Glomerular visceral epithelial cell (primary cell): ENCODE measurements around the gene LANCL3.
"Not testable (repeated sequence)": the region's sequence is repeated elsewhere in the genome, so short reads cannot be mapped to it uniquely, and the experiment has no call there.

Experiments used
- DNase-seq: peaks from one replicate; pipeline ENCODE4 v3.0.0-alpha.2; 2016; ENCODE audit errors: extremely low spot score

Gene LANCL3

DNA sequence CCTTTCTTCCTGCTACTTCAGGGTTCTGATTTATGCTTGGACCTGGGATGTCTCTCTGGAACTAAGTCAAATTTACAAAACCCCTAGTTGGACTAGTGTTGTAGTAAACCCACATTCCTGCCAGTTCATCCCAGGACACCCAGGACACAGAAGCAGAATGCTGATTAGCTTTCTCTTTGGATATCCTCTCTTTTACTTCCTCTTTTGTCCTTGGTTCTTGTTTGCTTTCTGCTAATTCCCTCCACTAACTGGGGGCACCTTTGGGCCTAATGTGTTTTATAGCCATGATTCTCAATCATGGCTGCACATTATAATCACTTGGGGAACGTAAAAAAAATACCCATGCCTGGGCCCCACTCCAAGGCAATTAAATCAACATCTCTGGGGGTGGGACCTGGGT lies 42.5 kb downstream of the LANCL3 start:
- DNase-seq, result no peak

DNA sequence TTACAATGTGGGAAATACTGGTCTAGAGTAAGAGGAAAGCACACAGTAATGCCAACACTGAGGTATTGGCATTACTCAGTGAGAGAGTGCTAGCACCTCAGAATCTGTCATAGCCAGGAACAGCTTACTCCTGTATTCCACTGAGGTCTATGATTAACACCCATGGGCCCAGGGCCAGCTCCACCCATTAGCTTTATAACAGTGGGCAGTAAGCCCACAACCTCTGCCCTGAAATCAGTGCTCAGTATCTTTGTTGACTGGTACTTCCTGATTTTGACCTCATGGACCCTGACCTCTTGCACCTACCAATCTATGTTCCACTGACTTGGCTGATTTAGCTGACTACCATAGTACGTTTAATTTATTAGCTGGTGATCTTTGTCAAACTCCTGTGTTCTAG lies 56.1 kb downstream of the LANCL3 start:
- DNase-seq, result no peak

DNA sequence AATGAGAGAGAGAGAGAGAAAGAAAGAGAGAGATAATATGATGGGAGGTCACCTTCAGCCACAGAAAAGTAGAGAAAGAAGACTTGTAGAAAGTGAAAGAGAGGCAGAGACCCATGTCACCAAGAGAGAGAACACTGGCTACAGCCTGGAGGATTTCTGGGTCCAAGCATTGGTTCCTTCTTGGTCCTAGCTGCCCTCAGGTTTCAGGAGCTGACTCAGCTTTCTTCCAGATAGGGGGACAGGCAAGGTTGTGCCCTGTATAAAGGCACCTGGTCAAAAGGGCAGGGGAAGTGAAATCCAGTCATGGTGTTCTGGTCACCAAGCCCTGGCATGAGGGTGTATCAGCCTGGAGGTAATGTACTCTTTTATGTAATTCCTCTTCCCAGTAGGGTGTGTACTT lies 66.6 kb downstream of the LANCL3 start:
- DNase-seq, result no peak

DNA sequence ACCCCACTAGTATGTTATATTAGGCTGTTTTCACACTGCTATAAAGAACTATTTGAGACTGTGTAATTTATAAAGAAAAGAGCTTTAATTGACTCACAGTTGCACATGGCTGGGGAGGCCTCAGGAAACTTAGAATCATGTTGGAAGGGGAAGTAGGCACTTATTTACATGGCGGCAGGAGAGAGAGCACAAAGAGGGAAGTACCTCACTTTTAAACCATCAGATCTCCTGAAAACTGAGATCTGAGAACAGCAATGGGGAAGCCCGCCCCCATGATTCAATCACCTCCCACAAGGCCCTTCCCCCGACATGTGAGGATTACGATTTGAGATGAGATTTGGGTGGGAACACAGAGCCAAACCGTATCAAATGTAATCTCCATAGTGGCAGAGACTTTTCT lies 68.7 kb downstream of the LANCL3 start:
- DNase-seq, result no peak

DNA sequence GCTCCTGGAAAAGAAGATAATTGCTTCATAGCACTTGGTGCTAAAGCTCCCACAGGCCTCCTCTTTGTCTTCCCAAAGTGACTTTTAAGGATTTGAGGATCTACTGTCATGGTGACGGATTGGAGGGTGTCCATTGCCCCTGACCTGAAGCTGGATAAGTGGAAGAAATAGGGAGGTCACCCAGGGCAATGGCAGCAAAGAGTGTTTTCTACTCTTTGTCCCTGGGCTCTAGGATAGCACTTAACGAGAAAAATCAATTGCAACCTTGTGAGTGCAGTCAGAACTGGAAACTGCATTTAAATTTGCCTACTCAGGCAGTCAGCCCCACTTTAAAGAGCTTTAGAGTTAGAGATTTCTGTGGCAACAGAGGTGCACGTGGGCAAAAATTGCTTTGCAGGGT lies 70.4 kb downstream of the LANCL3 start:
- DNase-seq, result no peak

DNA sequence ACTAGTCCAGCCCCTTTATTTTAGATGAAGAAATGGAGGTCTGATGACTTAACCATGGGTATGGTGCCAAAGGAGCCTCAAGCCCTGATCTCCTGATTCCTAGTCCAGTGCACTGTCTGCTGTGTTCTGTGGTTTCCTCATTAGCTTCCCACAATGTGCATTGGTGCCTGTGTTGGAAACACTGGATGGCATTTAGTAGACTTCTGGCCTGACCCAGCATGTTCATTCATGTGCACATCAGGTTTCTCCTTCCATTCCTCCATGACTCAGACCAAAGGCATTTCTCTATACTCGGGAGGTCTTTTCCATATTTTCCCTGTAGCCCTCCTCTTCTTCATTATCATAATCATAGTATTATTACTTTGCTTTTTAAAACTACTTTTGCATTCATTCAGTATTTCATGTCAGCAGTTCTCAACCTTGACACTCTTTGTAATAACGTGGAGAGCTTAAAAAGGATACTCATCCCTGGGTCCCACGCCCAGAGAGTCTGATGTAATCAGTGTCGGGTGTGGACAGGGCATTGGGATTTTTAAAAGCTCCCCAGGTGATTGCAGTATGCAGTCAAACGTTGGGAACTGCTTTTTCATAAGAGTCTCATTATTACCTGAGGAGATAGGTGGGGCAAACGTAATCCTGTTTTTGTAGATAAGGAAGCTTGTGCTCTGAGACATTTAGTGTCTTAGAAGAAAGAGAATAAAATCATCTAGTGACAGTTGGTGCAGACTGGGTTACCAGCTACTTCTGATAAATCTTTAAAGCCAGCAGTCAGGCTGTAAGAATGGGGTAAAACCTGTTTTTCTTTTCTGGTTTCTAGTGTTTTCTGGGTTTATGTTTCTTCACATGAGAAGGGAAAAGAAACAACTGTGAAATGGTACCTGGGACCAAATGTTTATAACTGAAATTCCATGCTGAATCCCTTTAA lies 73.2 kb downstream of the LANCL3 start:
- peak; percentile 21 for DNase-seq

DNA sequence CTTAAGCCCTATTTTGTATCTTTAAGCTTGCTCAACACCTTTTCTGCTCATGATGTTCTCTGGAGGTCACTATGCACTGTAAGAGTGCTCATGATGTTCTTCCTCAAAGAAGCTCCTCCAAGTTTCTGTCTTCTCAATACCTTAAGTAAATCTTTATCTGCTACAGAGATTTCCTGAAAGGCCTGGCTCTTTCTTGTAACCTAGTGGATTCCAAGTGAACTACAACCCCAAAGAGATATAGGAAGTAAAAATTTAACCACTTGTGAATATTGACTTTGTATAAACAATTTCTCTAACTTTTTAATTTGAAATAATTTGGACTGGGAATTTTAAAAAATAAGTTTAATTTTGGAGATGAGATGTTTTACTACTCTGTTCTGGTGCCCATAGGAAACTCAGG lies 74.8 kb downstream of the LANCL3 start:
- DNase-seq, result no peak

DNA sequence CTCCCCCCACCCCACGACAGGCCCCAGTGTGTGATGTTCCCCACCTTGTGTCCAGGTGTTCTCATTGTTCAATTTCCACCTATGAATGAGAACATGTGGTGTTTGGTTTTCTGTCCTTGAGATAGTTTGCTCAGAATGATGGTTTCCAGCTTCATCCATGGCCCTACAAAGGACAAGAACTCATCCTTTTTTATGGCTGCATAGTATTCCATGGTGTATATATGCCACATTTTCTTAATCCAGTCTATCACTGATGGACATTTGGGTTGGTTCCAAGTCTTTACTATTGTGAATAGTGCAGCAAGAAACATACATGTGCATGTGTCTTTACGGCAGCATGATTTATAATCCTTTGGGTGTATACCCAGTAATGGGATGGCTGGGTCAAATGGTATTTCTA lies 79.4 kb downstream of the LANCL3 start:
- not testable (repeated sequence) for DNase-seq

DNA sequence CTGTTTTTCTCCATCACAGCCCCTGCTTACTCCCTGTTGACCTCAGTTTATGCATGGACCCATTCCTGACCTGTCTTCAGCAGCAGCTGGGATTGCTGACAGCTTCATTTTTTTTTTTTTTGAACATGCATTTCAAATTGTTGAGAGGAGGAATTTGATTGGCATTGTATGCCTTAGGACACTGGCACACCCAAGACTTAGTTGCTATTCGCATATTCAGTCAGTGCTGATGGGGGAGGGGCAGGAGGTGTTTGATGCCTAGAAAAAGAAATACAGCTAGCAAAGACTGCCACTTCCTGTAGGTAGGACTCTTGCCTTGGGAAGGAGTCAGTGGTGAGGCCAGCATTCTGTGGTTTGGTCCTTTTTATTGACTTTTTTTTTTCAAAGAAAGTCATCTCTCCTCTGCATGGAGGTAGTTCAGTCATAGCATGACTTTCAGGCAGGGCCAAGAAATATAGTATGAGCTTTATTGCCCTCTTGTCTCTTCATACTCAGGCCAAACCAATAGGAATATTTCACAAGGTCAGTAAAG lies 80.5 kb downstream of the LANCL3 start:
- no peak for DNase-seq

DNA sequence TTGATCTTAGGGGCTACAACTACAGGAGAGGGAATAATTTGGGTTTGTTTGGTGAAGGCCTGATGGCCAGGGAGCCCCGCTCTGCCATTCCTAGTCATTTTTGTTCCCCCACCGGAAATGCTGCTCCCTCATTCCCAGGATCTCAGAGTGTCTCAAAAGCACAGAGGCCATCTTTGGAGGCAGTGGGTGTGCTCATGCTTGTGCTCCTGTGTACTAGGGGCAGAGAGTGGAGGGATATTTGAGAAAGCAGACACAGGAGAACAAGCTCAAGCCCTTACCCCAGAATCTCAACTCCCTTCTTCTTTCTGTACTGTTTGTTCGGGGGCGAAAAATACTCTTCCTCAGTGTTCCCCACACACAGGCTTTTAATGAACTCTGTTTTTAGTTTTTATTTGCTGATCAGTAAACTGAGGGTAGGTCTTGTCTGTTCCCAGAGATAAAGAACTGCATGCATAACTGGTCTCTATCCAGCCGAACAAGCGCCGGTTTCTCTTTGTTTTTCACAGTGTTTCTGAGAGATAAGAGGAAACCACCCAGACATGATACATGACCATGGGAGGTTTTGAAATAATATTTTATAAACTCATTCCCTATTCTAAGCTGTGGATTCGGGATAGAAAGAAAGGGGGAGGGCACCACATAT lies 81.2 kb downstream of the LANCL3 start:
- DNase-seq, result no peak

DNA sequence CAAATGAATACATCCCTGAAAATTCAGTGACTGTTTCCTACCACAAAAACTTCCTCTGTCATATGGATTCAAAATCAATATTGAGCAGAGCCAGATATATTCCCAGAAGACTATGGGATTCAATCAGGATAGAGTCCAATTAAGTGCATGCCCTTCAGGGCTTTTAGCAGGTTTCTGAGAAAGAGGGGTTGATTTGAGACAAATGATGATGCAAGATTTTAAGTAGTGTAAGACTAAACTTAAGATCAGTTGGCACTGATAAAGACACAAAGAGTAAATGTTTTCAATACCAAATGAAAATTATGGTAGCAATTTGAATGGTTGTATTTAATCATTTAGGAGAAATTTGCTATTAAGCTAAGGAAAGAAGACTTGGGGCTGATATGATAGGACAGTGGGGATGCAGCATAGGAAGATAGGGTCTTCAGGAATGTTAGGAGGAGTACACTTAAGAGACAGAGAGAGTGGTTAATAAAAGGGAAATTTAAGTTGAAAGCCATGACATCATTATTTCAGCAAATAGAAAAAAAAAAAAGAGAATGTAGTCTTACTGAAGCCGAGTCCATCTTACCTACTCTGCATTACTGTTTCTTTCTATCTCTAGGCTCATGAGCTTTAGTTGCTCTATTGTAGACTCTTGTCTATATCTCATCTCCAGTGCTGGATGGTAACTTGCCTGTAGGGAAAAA lies 82.1 kb downstream of the LANCL3 start:
- DNase-seq, result no peak

DNA sequence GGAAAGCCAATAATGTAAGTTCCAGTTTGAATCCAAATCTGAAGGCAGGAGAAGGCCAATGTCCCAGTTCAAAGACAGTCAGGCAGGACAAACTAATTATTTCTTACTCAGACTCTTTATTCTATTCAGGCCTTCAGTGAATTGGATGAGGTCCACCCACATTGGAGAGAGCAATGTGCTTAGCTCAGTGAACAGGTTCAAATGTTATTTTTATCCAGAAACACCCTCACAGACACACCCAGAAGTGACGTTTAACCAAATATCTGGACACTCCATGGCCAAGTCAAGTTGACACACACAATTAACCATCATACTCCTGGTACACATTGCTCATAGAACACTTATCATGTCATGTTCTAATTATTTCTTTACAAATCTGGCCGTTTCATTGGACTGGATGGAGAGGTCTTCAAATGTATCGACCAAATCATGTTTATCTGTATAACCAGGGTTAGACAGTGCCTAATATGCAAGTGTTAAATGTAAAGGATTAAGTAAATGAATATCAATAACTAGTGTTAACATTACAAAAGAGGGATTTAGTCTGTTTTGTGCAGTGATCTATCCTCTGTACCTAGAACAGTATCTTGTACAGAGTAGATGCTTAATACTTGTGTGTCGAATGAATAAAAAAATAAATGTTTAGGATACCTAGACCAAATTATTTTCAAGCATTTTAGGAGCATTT lies 87.0 kb downstream of the LANCL3 start:
- no peak for DNase-seq

DNA sequence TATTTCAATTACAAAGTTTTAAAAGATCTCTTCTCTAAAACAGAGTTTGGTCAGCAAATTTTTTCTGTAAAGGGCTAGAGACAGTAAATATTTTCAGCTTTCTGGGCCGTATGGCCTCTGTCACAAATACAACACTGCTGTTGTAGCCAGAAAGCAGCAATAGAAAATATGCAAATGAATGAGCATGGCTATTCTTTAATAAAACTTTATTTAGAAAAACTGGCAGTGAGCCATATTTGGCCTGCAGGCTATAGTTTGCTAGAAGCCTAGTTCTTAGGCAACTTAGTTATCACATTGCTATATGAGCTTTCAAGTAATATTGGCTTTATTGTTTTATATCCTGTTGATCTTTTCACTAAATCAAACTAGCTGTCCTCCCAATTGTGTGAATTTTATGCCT lies 87.6 kb downstream of the LANCL3 start:
- DNase-seq, result no peak

DNA sequence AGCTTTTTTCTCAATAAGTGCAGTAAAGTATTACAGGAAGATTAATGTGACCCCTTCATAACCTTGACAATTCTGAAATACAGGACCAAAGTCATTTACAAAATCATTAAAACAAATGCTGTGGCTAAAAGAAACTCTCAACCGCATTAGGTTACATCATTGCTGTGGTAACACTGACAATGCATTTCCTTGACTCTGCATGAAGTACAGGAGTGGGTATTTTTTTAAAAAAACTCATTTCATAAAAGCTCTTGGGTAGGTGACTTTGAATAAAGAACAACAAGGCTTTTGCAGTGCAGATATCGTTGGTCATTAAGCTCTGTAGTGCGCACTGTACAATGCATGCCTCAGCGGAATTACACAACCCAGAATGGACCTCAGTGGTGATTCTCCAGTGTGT lies 90.7 kb downstream of the LANCL3 start:
- DNase-seq, result no peak

DNA sequence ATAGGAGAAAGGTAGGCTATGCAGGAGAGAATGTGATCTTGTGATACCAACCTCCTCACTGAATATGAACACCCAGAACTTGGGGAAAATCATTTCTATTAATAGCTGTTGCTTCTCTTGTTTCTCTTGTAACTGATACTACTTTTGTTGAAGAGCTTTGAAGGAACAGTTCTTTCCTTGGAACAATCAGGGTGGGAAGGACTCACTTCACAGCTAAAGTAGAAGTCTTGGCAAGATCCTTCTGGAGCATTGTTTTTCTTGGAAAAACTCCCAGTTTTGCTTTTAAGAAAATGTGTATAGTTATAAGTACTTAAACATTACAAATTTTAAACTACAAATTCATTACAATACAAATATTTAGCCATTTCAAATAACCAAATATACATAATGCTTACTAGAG lies 95.1 kb downstream of the LANCL3 start:
- no peak for DNase-seq

DNA sequence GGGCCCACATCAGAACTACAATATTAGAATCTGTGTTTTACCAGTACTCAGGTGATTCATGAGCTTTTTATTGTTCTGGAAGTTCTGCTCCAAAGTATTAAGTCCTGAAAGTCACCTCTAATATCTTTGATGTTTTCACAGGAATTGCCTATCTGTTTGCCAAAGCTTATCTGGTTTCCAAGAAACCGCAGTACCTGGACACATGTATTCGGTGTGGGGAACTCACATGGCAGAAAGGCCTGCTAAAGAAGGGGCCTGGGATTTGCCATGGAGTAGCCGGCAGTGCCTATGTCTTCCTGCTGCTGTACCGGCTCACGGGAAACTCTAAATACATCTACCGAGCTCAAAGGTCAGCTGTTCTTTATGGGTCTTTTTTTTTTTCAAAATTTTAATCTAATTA lies 95.7 kb downstream of the LANCL3 start:
- no peak for DNase-seq

DNA sequence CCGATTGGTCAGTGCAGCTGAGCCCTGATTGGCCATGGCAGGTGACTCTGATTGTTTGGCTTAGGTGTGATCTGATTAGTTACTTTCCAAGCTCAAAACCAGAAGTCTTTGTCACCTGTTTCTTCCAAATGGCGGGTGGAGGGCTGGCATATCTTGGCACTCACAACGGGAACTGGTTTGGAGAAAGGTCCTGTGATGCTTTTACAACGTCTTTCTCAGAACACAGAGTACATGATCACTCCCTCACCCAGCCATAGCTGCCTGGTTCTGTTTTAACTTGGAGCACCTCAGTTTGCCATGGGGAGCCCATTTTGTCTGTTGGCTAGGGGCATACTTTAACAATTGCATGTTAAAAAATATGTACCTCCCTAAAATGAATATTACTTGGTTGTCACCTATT lies 101.1 kb downstream of the LANCL3 start:
- DNase-seq, result no peak

DNA sequence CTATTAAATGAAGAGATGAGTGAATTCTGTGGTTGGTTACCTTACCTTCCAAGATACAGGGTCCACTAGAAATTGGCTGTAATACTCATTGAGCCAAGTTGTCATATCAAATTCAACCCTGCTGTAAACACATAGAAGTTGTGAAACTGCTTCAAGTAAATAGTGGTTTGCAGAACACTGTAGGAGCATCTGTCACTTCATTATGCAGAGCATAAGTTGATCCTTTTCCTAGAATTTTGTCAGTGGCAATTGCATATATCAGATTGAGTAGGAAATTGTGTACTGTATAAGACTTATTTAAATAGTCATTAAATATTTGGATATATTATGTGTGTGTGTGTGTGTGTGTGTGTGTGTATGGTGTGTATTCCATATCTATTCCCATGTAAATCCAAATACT lies 105.3 kb downstream of the LANCL3 start:
- no peak for DNase-seq

DNA sequence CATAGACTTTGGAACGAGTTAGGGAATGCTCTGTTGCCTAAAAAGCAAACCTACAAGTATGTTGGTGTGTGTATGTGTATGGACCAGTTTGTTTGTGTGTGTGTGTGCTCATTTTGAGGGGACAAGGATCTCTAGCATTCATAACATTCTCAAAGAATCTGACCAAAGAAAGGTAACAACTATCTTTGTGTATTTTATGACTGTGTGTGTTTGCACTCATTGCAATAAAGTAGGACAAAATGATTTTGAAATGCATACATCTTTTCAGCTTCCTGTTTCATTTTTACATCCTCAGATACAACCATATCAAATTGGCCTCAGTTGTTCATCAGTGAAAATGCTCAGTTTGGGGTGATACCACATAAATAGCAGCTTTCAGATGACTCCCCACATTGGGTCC lies 105.8 kb downstream of the LANCL3 start:
- no peak for DNase-seq

DNA sequence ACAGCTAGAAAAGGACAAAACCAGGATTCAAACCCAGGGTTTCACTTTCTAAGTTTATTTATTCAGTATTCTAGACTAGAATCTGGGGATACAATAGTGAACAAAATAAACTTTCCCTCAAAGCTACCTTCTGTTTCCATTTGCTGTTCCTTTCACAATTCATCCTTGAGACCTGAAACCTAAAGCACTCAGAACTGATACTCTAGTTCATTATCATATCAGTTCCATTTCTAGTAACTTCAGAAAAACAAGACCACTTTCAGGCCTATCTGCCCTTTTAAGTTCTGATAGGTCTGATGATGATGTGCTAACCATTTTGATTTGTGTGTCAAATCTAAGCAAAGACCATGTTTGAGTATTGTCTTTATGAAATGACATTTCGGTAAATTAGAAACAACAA lies 106.3 kb downstream of the LANCL3 start:
- no peak for DNase-seq

DNA sequence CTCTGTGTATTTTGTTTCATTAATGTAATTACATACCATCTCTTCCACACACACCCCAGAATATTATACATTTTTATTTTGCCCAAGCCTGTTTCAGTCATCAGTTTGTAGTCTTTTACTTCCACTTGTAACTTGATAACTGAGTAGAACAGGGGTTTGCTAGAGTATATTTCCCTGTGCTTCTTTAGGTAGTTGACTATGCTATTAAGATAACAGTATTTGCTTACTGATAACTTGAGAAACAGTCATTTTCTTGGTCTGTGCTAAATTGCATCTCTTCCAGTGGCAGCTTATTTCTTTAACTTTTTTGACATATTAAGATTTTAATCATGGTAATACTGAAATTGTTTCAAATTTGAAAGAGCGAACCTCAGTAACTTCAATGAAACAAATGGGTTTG lies 107.1 kb downstream of the LANCL3 start:
- no peak for DNase-seq

DNA sequence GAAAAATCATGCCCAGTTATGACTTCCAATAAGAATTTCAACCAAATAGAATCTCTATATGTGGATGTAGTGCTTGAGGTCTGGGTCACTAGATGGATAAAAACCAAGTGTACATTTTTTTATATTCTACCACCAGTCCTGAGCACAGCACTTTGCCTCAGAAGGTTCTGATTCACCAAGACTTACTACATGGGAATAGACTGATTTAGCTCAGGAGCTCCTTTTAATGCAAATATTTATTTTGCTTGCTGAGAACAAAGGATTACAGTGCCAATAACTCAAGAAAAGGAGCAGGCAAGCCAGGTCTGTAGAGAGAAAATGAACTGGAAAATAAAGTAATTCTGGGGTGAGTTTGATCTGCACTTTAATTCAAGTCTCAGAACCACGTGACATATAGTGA lies 107.8 kb downstream of the LANCL3 start:
- DNase-seq, result no peak
